ENCODE data around the gene PRRT4. TPM values are rescaled to one million over a fixed set of nuclear protein-coding genes. Genes with fewer than 3 reads are reported as not detected.

Gene PRRT4
- total and polyA plus RNA-seq, 9 of the 15 experiments (the other 6 are each of a cell fraction or from before 2014, with no cell fraction given), result not detected

GRCh38 chr7:128409596-128410450 lies 48.3 kb upstream of the PRRT4 start, which contains the start of gene IMPDH1 (continued):
- TF ChIP-seq ZNF274 (IDR thresholded peaks at IDR 0.05; ENCODE audit: borderline replicate concordance, low read depth, low read length), result no peak
- no peak for TF ChIP-seq STAG1 (CRISPR knock-in tag; IDR thresholded peaks at IDR 0.05; ENCODE audit: borderline replicate concordance)
- peak; percentile 39; the same call in 1 of the 2 replicates for TF ChIP-seq HCFC1 (IDR thresholded peaks at IDR 0.05; ENCODE audit: low read depth, low read length)
- no peak for TF ChIP-seq ZNF444 (CRISPR knock-in tag; IDR thresholded peaks at IDR 0.05)
- no peak for TF ChIP-seq GTF2E2 (tag; IDR thresholded peaks at IDR 0.05)
- TF ChIP-seq MNT (conservative IDR thresholded peaks at IDR 0.05), result peak; percentile 26 to 81; a peak in 3 of 4 replicates
- peak; percentile 74 for TF ChIP-seq ZNF592 (IDR thresholded peaks at IDR 0.05)
- TF ChIP-seq HEY1 (CRISPR knock-in tag; IDR thresholded peaks at IDR 0.05; ENCODE audit: borderline replicate concordance), result no peak
- TF ChIP-seq MLX (CRISPR knock-in tag; conservative IDR thresholded peaks at IDR 0.05), result no peak
- TF ChIP-seq ZNF347 (CRISPR knock-in tag; IDR thresholded peaks at IDR 0.05; ENCODE audit: low read depth), result no peak
- no peak for TF ChIP-seq ZNF184 (CRISPR knock-in tag; IDR thresholded peaks at IDR 0.05)
- TF ChIP-seq ZNF436 (CRISPR knock-in tag; IDR thresholded peaks at IDR 0.05), result no peak
- TF ChIP-seq BRCA1 (IDR thresholded peaks at IDR 0.05), result no peak
- TF ChIP-seq BRCA1 (CRISPR knock-in tag; IDR thresholded peaks at IDR 0.05), result no peak
- no peak for TF ChIP-seq SREBF1 (IDR thresholded peaks at IDR 0.05; ENCODE audit: borderline replicate concordance, low read depth, low read length)
- TF ChIP-seq PTBP1 (IDR thresholded peaks at IDR 0.05; ENCODE audit: low read depth, low read length), result no peak
- no peak for TF ChIP-seq MYBL2 (IDR thresholded peaks at IDR 0.05; ENCODE audit: low read depth)
- TF ChIP-seq MYBL2 (CRISPR knock-in tag; IDR thresholded peaks at IDR 0.05; ENCODE audit: borderline replicate concordance), result no peak
- 0 out of 2 replicates have a peak, but pooled peaks have one; percentile 20 for TF ChIP-seq CC2D1A (IDR thresholded peaks at IDR 0.05)
- no peak for TF ChIP-seq NELFE (IDR thresholded peaks at IDR 0.05; ENCODE audit: insufficient read depth, insufficient read length)
- TF ChIP-seq ZNF133 (CRISPR knock-in tag; IDR thresholded peaks at IDR 0.05), result no peak
- TF ChIP-seq ETV1 (tag; conservative IDR thresholded peaks at IDR 0.05; ENCODE audit: low read depth), result peak; percentile 44; the same call in 1 of the 2 replicates

Measured in K562 (cell line).